Colonic mucosa (tissue), 4 donors: ENCODE results near the gene AGBL1. TPM values are rescaled to one million over a fixed set of nuclear protein-coding genes. Genes with fewer than 3 reads are reported as not detected.

Source experiments
- DNase-seq: peaks from one replicate; pipeline ENCODE4 v3.0.0-alpha.2; 2020
- H3K27ac ChIP-seq: fragments of 200-600 bp; one replicate; pipeline ENCODE4 v1.8.0; 2021
- H3K27me3 ChIP-seq: fragments of 200-600 bp; one replicate; pipeline ENCODE4 v1.8.0; 2021
- H3K36me3 ChIP-seq: fragments of 200-600 bp; one replicate; pipeline ENCODE4 v1.8.0; 2021
- H3K4me1 ChIP-seq: fragments of 200-600 bp; one replicate; pipeline ENCODE4 v1.8.0; 2021; ENCODE audit warnings: mild to moderate bottlenecking
- H3K4me3 ChIP-seq: fragments of 200-600 bp; one replicate; pipeline ENCODE4 v1.8.0; 2021
- H3K9ac ChIP-seq, 2 donors: one replicate each; pipeline ENCODE4 v1.7.0; 2013; ENCODE audit warnings: control low read depth in 2 of 2, low read depth in 2 of 2, low read length in 2 of 2
- H3K9me3 ChIP-seq: fragments of 200-600 bp; one replicate; pipeline ENCODE4 v1.8.0; 2021
- CTCF ChIP-seq: fragments of 200-600 bp; IDR thresholded peaks from one replicate; pipeline ENCODE4 v1.8.0; 2022; ENCODE audit warnings: antibody characterized with exemption, mild to moderate bottlenecking
- intact Hi-C: fragments of 100-400 bp; cut with DNase I; formaldehyde crosslinking; loops from one replicate; pipeline ENCODE4 v1.14.1; 2022
- total RNA-seq, 2 donors: library from RNA; stranded (reverse); fragmentation: NEBNext Ultra II Directional in 1 of 2; extraction: Animal tissue kit (Norgen Biotek cat#: 25700) in 1 of 2; gene quantifications; one replicate each; pipeline ENCODE4 v1.2.1, GENCODE V29; 2021
- donor health status: healthy.
- donor health status: DM: no; HTN: no; CAD: no.
- donor health status: DM: no; HTN: no; CAD: no.

AGBL1 gene
- total RNA-seq, 2 donors from 2014 or later, result 0.10 to 0.24 TPM

- no peak overlapping the region for H3K27ac ChIP-seq
- H3K27me3 ChIP-seq, result no peaks in the 10 kb centered on the region
- DNase-seq, result no peak
- no peak for TF ChIP-seq CTCF
- no peaks in the 10 kb centered on the region for H3K9me3 ChIP-seq
- H3K9ac ChIP-seq, result no peak overlapping the region
- intact Hi-C loops, result no loop called here
- H3K4me1 ChIP-seq, result no peaks in the 10 kb centered on the region
- H3K36me3 ChIP-seq, result no peaks in the 10 kb centered on the region
- H3K4me3 ChIP-seq, result no peak overlapping the region
Observed at GRCh38 chr15:86066174-86066834, 13.4 kb upstream of the AGBL1 start.

- TF ChIP-seq CTCF, result no peak
- intact Hi-C loops, result no loop called here
- H3K27ac ChIP-seq, result no peak overlapping the region
- no peak overlapping the region for H3K9ac ChIP-seq
- no peak overlapping the region for H3K4me3 ChIP-seq
- no peak for DNase-seq
- H3K9me3 ChIP-seq, result no peaks in the 10 kb centered on the region
- H3K4me1 ChIP-seq, result no peaks in the 10 kb centered on the region
- H3K36me3 ChIP-seq, result no peaks in the 10 kb centered on the region
- H3K27me3 ChIP-seq, result no peaks in the 10 kb centered on the region
Observed at GRCh38 chr15:86073281-86073680, 6.4 kb upstream of the AGBL1 start.

DNA sequence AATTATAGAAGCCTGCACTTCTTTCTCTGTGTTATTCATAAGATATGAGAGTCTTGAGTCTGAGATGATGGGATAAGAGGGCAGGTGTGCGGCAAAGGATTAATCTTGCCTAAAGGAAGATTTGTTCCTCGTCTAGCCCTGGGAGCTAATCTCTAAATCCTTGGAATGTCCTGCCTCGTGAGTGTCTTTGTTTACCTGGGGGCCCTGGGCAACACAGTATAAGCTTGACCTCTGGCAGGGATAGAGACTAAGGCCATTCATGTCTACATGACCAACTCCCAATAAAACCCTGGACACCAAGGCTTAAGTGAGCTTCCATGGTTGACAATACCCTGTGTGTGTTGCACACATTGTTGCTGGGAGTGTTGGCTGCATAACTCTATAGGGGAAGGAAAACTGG lies 3.2 kb upstream of the AGBL1 start:
- Histone ChIP-seq H3K27me3 (no peaks in the 10 kb centered on the region), H3K9me3 (no peaks in the 10 kb centered on the region), H3K4me3 (no peak overlapping the region), H3K36me3 (no peaks in the 10 kb centered on the region), H3K27ac (no peak overlapping the region), H3K4me1 (no peaks in the 10 kb centered on the region), H3K9ac (no peak overlapping the region)
- no peak for DNase-seq
- intact Hi-C loops, result no loop called here
- TF ChIP-seq CTCF, result no peak

- no peaks in the 10 kb centered on the region for H3K4me1 ChIP-seq
- no peak for DNase-seq
- intact Hi-C loops, result no loop called here
- H3K27ac ChIP-seq, result no peak overlapping the region
- TF ChIP-seq CTCF, result no peak
- no peak overlapping the region for H3K9ac ChIP-seq
- no peak overlapping the region for H3K4me3 ChIP-seq
- H3K9me3 ChIP-seq, result no peaks in the 10 kb centered on the region
- no peaks in the 10 kb centered on the region for H3K36me3 ChIP-seq
- H3K27me3 ChIP-seq, result no peaks in the 10 kb centered on the region
Observed at GRCh38 chr15:86077070-86077469, 2.6 kb upstream of the AGBL1 start.

- Histone ChIP-seq H3K4me3 (no peak overlapping the region), H3K27me3 (no peaks in the 10 kb centered on the region), H3K9me3 (no peaks in the 10 kb centered on the region), H3K36me3 (no peaks in the 10 kb centered on the region), H3K9ac (no peak overlapping the region), H3K4me1 (no peaks in the 10 kb centered on the region), H3K27ac (no peak overlapping the region)
- TF ChIP-seq CTCF, result no peak
- intact Hi-C loops, result no loop called here
- no peak for DNase-seq
Observed at GRCh38 chr15:86080302-86080701, 631 bp downstream of the AGBL1 start.
